HCT116 (cell line): ENCODE results near the gene CAMSAP1. TPM values are rescaled to one million over a fixed set of nuclear protein-coding genes. Genes with fewer than 3 reads are reported as not detected.

ENCODE experiments used
- ATAC-seq: fragments of 200-7000 bp; cut with Tn5 transposase; 2 replicates; pipeline ENCODE4 v1.9.1; 2020; ENCODE audit warnings: mild to moderate bottlenecking, moderate library complexity
- BruUV-seq: library from RNA; stranded (reverse); fragments of 400-500 nt; replicated peaks from 2 replicates; lab custom pipeline; 2021; lab: Mats Ljungman, UMichigan
- CTCF ChIA-PET: fragments of 300-600 bp; sonication (Branson Sonifier 250); formaldehyde crosslinking; loops from one replicate; lab custom pipeline; 2021; ENCODE audit warnings: antibody characterized with exemption; lab: Charles Lee
- POLR2A ChIA-PET: fragments of 300-600, 350-600 bp; sonication (Branson Sonifier 250); formaldehyde crosslinking; loops from one replicate; lab custom pipeline; 2021; ENCODE audit warnings: antibody characterized with exemption; lab: Charles Lee
- RAD21 ChIA-PET, 2 experiments: fragments of 300-600 bp; sonication (Branson Sonifier 250); formaldehyde crosslinking; loops; one replicate each; lab custom pipeline; 2023; ENCODE audit warnings: low total read pairs in 2 of 2; ENCODE audit not compliant: uncharacterized antibody in 2 of 2, unreplicated experiment in 2 of 2, low non-redundant PET in 1 of 2; lab: Charles Lee
- DNase-seq: peaks from one replicate; pipeline ENCODE4 v3.0.0-alpha.2; 2010; ENCODE audit warnings: low read depth, low spot score
- H2AFZ ChIP-seq: fragments of 200-600 bp; shearing (Covaris generic), sonication (generic); 2 replicates; pipeline ENCODE4 v1.6.1; 2017; ENCODE audit warnings: low read depth, mixed run types, mixed read lengths, antibody characterized with exemption, low read length; ENCODE audit not compliant: poor library complexity, severe bottlenecking
- H3K27ac ChIP-seq: 2 replicates; pipeline ENCODE4 v1.5.1; 2012; ENCODE audit warnings: low read depth, low read length
- H3K27me3 ChIP-seq: fragments of 200-600 bp; sonication (generic); 2 replicates; pipeline ENCODE4 v1.6.1; 2016; ENCODE audit warnings: mixed run types, low read length, mixed read lengths; ENCODE audit not compliant: insufficient read depth
- H3K36me3 ChIP-seq, 2 experiments: fragments of 200-500 bp in 1 of 2; fragments of 200-600 bp in 1 of 2; sonication (Bioruptor generic) in 1 of 2; sonication (generic) in 1 of 2; 2 replicates each; pipeline versions ENCODE4 v1.5.1 to v1.6.1; 2014 to 2016; ENCODE audit warnings: low read length in 2 of 2, inconsistent platforms in 1 of 2, mixed read lengths in 1 of 2, mixed run types in 1 of 2; ENCODE audit not compliant: insufficient read depth in 2 of 2, control insufficient read depth in 1 of 2
- H3K4me1 ChIP-seq, 2 experiments: fragments of 200-600 bp in 1 of 2; sonication (generic) in 1 of 2; 2 replicates each; pipeline versions ENCODE4 v1.5.1 to v1.6.1; 2012 to 2017; ENCODE audit warnings: low read length in 2 of 2, inconsistent platforms in 1 of 2, mild to moderate bottlenecking in 1 of 2, mixed read lengths in 1 of 2, mixed run types in 1 of 2, moderate library complexity in 1 of 2; ENCODE audit not compliant: insufficient read depth in 2 of 2, control insufficient read depth in 1 of 2
- H3K4me2 ChIP-seq: fragments of 200-600 bp; sonication (generic); 2 replicates; pipeline ENCODE4 v1.6.1; 2017; ENCODE audit warnings: mixed run types, low read length, mixed read lengths
- H3K4me3 ChIP-seq, 2 experiments: fragments of 200-600 bp in 1 of 2; sonication (generic) in 1 of 2; replicated peaks in 1 of 2; 2 replicates each; pipeline ENCODE4 v1.5.1; 2011 to 2016; ENCODE audit warnings: low read length in 2 of 2, control low read depth in 1 of 2, low read depth in 1 of 2, mild to moderate bottlenecking in 1 of 2, mixed read lengths in 1 of 2, mixed run types in 1 of 2
- H3K79me2 ChIP-seq: fragments of 200-600 bp; sonication (generic); 2 replicates; pipeline ENCODE4 v1.6.1; 2017; ENCODE audit warnings: mild to moderate bottlenecking, mixed run types, low read length, moderate library complexity, mixed read lengths; ENCODE audit not compliant: insufficient read depth
- H3K9ac ChIP-seq: fragments of 200-600 bp; sonication (generic); 2 replicates; pipeline ENCODE4 v1.6.1; 2016; ENCODE audit warnings: low read length, mixed read lengths
- H3K9me2 ChIP-seq: fragments of 200-600 bp; sonication (generic), shearing (Covaris generic); 2 replicates; pipeline ENCODE4 v1.6.1; 2017; ENCODE audit warnings: mixed run types, mild to moderate bottlenecking, moderate library complexity; ENCODE audit not compliant: insufficient read depth
- H3K9me3 ChIP-seq, 2 experiments: fragments of 200-500 bp in 1 of 2; fragments of 200-600 bp in 1 of 2; sonication (Bioruptor generic) in 1 of 2; sonication (generic) in 1 of 2; 2 replicates each; pipeline ENCODE4 v1.6.1; 2014 to 2017; ENCODE audit warnings: low read length in 2 of 2, mixed read lengths in 2 of 2, inconsistent platforms in 1 of 2, low read depth in 1 of 2, mild to moderate bottlenecking in 1 of 2, mixed run types in 1 of 2, moderate library complexity in 1 of 2; ENCODE audit not compliant: control insufficient read depth in 1 of 2, insufficient read depth in 1 of 2
- H4K20me1 ChIP-seq: fragments of 200-600 bp; sonication (generic), shearing (Covaris generic); 2 replicates; pipeline ENCODE4 v1.6.1; 2017; ENCODE audit warnings: mixed run types, mild to moderate bottlenecking, moderate library complexity; ENCODE audit not compliant: insufficient read depth
- CBX3 ChIP-seq: IDR thresholded peaks from 2 replicates; pipeline ENCODE4 v1.6.1; 2012; ENCODE audit warnings: low read depth
- CEBPB ChIP-seq: IDR thresholded peaks from 2 replicates; pipeline ENCODE4 v1.6.1; 2012; ENCODE audit warnings: low read depth
- ELF1 ChIP-seq: IDR thresholded peaks from 2 replicates; pipeline ENCODE4 v1.6.1; 2012; ENCODE audit warnings: low read depth, borderline replicate concordance
- EZH2 ChIP-seq: fragments of 200-600 bp; sonication (generic); IDR thresholded peaks from 2 replicates; pipeline ENCODE4 v1.6.1; 2017; ENCODE audit warnings: antibody characterized with exemption, mixed run types
- EZH2phosphoT487 ChIP-seq: fragments of 200-600 bp; IDR thresholded peaks from 2 replicates; pipeline ENCODE4 v1.6.1; 2018; ENCODE audit warnings: antibody characterized with exemption, borderline replicate concordance
- JUND ChIP-seq: IDR thresholded peaks from 2 replicates; pipeline ENCODE4 v1.6.1; 2012
- RAD21 ChIP-seq: IDR thresholded peaks from 2 replicates; pipeline ENCODE4 v1.6.1; 2012; ENCODE audit warnings: low read depth, mild to moderate bottlenecking
- SP1 ChIP-seq: IDR thresholded peaks from 2 replicates; pipeline ENCODE4 v1.6.1; 2012; ENCODE audit warnings: low read depth
- SRF ChIP-seq: IDR thresholded peaks from 2 replicates; pipeline ENCODE4 v1.6.1; 2012; ENCODE audit warnings: low read depth
- TCF7L2 ChIP-seq: IDR thresholded peaks from 2 replicates; pipeline ENCODE4 v1.7.0; 2011; ENCODE audit warnings: borderline replicate concordance, inconsistent platforms; ENCODE audit not compliant: insufficient read depth, insufficient read length; ENCODE audit errors: extremely low read depth
- YY1 ChIP-seq: IDR thresholded peaks from 2 replicates; pipeline ENCODE4 v1.6.1; 2011; ENCODE audit warnings: low read length, low read depth, moderate library complexity, mild to moderate bottlenecking; ENCODE audit not compliant: insufficient replicate concordance; ENCODE audit errors: extremely low read depth
- ZFX ChIP-seq: fragments of 450-650 bp; IDR thresholded peaks from 2 replicates; pipeline ENCODE4 v1.6.1; 2017
- ZNF274 ChIP-seq: fragments of 200-500 bp; sonication (Bioruptor generic); IDR thresholded peaks from 2 replicates; pipeline ENCODE4 v1.6.1; 2014; ENCODE audit warnings: mild to moderate bottlenecking, low read depth, low read length, inconsistent platforms
- intact Hi-C: fragments of 100-400 bp; cut with micrococcal nuclease; formaldehyde crosslinking; loops from 2 replicates; pipeline ENCODE4 v1.10.0; 2022
- total RNA-seq: library from RNA; stranded (reverse); gene quantifications from one replicate; pipeline ENCODE4 v1.2.1, GENCODE V29; 2021; ENCODE audit not compliant: unreplicated experiment
- TF ChIP-seq, protein P1 (sequence below): IDR thresholded peaks from 2 replicates; pipeline ENCODE4 v1.6.1; 2012

CAMSAP1 gene
- total RNA-seq, 1 experiment from 2014 or later: 33.1 TPM

DNA sequence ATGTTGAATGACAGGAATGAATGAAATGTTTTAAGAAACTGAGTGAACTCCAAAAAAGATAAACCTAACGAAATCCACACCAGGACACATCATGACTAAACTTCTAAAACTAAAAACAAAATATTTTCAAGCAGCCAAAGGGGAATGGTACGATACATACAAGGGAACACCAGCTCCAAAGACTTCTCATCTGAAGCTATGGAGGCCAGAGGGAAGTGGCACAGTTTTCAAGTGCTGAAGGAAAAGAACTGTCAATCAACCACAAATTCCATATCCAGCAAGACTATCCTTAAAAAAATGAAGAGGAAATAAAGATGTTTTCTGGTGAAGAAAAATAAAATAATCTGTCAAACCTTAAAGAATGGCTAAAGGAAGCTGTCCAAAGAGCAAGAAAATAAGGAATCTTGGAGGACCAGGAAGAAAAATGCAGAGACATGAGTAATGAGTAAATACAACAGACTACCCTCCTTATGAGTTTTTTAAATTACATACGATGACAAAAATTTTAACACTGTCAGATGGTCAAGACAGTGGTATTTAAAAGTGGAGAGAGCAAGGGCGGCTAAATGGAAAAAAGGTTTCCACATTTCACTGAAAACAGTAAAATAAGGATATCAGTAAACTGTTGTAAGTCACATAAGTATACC lies 12.0 kb downstream of the CAMSAP1 start:
- ATAC-seq (no peak), DNase-seq (no peak)
- H4K20me1 ChIP-seq: no peaks in the 10 kb centered on the region
- CTCF ChIA-PET: no interaction called here
- intact Hi-C loops: no loop called here
- RAD21 ChIA-PET: no interaction called here
- H3K79me2 ChIP-seq: peaks cover 100% of the 10 kb centered on the region
- H3K4me1 ChIP-seq: peaks cover 9 to 12% of the 10 kb centered on the region in 2 experiments
- no TSS peak for BruUV-seq
- no peaks in the 10 kb centered on the region for H3K27me3 ChIP-seq
- H3K9me2 ChIP-seq: no peaks in the 10 kb centered on the region
- H2AFZ ChIP-seq: no peak overlapping the region
- H3K36me3 ChIP-seq: no peaks in the 10 kb centered on the region
- TF ChIP-seq ELF1 (no peak), YY1 (no peak), ZFX (no peak), SRF (no peak), EZH2 (no peak), CBX3 (no peak), TCF7L2 (no peak), RAD21 (no peak), JUND (no peak), EZH2phosphoT487 (no peak), CEBPB (no peak), SP1 (no peak), ZNF274 (no peak)
- TF ChIP-seq, protein P1, sequence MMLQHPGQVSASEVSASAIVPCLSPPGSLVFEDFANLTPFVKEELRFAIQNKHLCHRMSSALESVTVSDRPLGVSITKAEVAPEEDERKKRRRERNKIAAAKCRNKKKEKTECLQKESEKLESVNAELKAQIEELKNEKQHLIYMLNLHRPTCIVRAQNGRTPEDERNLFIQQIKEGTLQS: no peak
- H3K4me2 ChIP-seq: no peak overlapping the region
- peaks cover 0 to 6% of the 10 kb centered on the region in 2 experiments; a peak in 1 of 4 replicates for H3K9me3 ChIP-seq
- POLR2A ChIA-PET: no interaction called here
- no peak overlapping the region for H3K4me3 ChIP-seq
- no peak overlapping the region for H3K9ac ChIP-seq
- H3K27ac ChIP-seq: no peak overlapping the region
